Esophagus squamous epithelium (tissue), 4 donors: ENCODE measurements around the gene SALL1.

ENCODE experiments used
- CTCF ChIP-seq, 6 experiments: fragments of 450-650 bp in 4 of 6; fragments of 200-600 bp in 2 of 6; sonication (generic) in 2 of 6; IDR thresholded peaks; one replicate each; pipeline ENCODE4 v1.5.1; 2016 to 2019; ENCODE audit warnings: antibody characterized with exemption in 6 of 6, mild to moderate bottlenecking in 4 of 6, moderate library complexity in 4 of 6
- POLR2A ChIP-seq, 4 donors: fragments of 450-650 bp; IDR thresholded peaks; one replicate each; pipeline ENCODE4 v1.6.1; 2017; ENCODE audit warnings: antibody characterized with exemption in 4 of 4, mild to moderate bottlenecking in 4 of 4, moderate library complexity in 3 of 4

DNA sequence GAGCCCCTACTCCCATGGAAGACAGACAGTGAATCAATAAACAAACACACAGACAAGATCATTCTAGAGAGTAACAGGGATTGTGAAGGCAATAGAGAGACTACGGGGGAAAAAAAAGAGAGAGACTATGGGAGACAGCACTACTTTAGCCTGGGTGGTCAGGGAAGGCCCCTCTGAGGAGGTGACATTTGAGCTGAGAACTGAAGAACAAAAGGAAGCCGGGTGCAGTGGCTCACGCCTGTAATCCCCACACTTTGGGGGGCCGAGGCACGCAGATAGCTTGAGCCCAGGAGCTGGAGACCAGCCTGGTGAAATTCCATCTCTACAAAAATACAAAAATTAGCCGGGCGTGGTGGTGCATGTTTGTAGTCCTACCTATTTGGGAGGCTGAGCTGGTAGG, 29.2 kb downstream of the SALL1 start:
- TF ChIP-seq CTCF (IDR thresholded peaks at IDR 0.05): no peak
- TF ChIP-seq POLR2A (IDR thresholded peaks at IDR 0.05): no peak
